ENCODE measurements around the gene DOCK6. TPM values are rescaled to one million over a fixed set of nuclear protein-coding genes. Genes with fewer than 3 reads are reported as not detected.

The DOCK6 gene
- total and polyA plus RNA-seq, 9 donors = 12.8 to 60.0 (median 31.4) TPM

DNA sequence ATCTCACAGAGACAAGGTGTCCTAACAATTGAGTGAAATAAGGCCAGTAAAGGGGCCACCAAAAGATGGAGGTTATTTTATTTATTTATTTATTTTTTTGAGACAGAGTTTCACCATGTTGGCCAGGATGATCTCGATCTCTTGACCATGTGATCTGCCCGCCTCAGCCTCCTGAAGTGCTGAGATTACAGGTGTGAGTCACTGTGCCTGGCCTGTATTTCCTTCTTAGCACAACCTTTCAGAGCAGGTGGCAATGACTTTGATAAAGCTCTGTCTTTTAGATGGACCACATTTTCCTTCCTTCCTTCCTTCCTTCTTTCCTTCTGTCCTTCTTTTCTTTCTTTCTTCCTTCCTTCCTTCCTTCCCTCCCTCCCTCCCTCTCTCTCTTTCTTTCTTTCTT is 11.0 kb upstream of the DOCK6 start:
- Histone ChIP-seq H3K4me1 (ENCODE audit: insufficient read depth) (no peaks in the 10 kb centered on the region), H3K4me3 (no peak overlapping the region), H3K36me3 (no peaks in the 10 kb centered on the region), H3K27ac (no peak overlapping the region), H3K9me3 (no peaks in the 10 kb centered on the region), H3K27me3 (no peaks in the 10 kb centered on the region)
- TF ChIP-seq EP300 (IDR thresholded peaks at IDR 0.05) (no peak), POLR2A (IDR thresholded peaks at IDR 0.05) (no peak)
- TF ChIP-seq, protein P1, sequence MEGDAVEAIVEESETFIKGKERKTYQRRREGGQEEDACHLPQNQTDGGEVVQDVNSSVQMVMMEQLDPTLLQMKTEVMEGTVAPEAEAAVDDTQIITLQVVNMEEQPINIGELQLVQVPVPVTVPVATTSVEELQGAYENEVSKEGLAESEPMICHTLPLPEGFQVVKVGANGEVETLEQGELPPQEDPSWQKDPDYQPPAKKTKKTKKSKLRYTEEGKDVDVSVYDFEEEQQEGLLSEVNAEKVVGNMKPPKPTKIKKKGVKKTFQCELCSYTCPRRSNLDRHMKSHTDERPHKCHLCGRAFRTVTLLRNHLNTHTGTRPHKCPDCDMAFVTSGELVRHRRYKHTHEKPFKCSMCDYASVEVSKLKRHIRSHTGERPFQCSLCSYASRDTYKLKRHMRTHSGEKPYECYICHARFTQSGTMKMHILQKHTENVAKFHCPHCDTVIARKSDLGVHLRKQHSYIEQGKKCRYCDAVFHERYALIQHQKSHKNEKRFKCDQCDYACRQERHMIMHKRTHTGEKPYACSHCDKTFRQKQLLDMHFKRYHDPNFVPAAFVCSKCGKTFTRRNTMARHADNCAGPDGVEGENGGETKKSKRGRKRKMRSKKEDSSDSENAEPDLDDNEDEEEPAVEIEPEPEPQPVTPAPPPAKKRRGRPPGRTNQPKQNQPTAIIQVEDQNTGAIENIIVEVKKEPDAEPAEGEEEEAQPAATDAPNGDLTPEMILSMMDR (IDR thresholded peaks at IDR 0.05) = no peak
- no peak for DNase-seq
- intact Hi-C loops (cut with DNase I) = no loop called here
- WGBS, 3 donors = 81 to 86% (median 86%) methylated on average over 2 of the region's 2 CpGs

DNA sequence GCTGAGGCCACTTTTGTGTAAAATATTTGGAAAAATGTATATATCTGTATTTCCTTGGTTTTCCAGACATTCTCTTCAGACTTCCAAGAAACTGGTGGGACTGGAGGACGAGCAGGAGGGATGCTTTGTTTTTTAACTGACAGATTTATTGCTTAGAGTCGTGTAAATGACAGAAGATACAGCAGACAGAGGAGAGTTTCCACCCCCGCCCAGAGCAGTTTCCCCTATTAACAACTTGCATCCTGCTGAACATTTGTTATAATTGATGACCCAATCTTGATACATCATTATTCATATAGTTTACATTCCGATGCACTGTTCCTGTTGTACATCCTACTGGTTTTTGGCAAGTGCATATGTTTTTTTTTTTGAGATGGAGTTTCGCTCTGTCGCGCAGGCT is 7.1 kb upstream of the DOCK6 start:
- Histone ChIP-seq H3K36me3 (no peaks in the 10 kb centered on the region), H3K27ac (peak overlapping the region in 1 of 2 donors; percentile 30), H3K27me3 (no peaks in the 10 kb centered on the region), H3K9me3 (no peaks in the 10 kb centered on the region), H3K4me1 (ENCODE audit: insufficient read depth) (no peaks in the 10 kb centered on the region), H3K4me3 (no peak overlapping the region)
- intact Hi-C loops (cut with DNase I) = no loop called here
- TF ChIP-seq, protein P1 (IDR thresholded peaks at IDR 0.05) = no peak
- TF ChIP-seq EP300 (IDR thresholded peaks at IDR 0.05) (no peak), POLR2A (IDR thresholded peaks at IDR 0.05) (no peak)
- WGBS, 3 donors = 10 to 22% (median 11%) methylated on average over 7 of the region's 7 CpGs
- no peak for DNase-seq

GRCh38 chr19:11268783-11269267 is 6.5 kb upstream of the DOCK6 start:
- intact Hi-C loops (cut with DNase I) = no loop called here
- DNase-seq = peak; percentile 72 to 87 (median 78)
- Histone ChIP-seq H3K4me1 (ENCODE audit: insufficient read depth) (no peaks in the 10 kb centered on the region), H3K27ac (peak overlapping the region in 1 of 2 donors; percentile 30), H3K27me3 (no peaks in the 10 kb centered on the region), H3K36me3 (no peaks in the 10 kb centered on the region), H3K9me3 (no peaks in the 10 kb centered on the region), H3K4me3 (no peak overlapping the region)
- 19 to 25% (median 24%) methylated on average over 10 of the region's 10 CpGs for WGBS, 3 donors
- TF ChIP-seq POLR2A (IDR thresholded peaks at IDR 0.05) (no peak), EP300 (IDR thresholded peaks at IDR 0.05) (no peak)
- TF ChIP-seq, protein P1 (IDR thresholded peaks at IDR 0.05) = no peak

DNA sequence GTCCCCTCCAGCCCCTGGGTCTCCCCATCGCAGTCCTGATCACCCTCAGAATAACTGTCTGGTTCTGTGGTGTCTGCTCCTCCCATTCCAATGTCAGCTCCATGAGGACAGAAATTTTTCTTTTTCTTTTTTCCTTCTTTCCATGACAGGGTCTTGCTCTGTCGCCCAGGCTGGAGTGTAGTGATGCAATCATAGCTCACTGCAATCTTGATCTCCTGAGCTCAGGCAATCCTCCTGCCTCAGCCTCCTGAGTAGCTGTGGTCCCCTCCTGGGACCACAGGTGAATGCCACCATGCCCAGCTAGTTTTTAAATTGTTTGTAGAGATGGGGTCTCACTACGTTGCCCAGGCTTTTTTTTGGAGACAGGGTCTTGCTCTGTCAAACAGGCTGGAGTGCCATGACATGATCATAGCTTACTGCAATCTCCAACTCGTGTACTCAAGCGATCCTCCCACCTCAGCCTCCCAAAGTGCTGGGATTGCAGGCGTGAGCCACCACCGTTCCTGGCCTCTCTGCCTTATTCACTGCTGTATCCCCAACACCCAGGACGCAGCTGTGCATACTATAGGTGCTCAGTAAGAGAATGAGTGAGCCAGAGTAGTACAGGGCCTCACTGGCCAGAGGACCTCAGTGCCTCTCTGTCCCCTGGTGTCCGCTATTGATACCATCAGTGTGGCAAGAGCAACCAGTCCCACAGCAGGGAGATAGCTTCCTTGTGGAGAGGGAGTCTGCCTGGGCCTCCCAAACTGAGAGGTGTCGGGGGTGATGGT is 5.2 kb upstream of the DOCK6 start:
- Histone ChIP-seq H3K36me3 (no peaks in the 10 kb centered on the region), H3K4me1 (ENCODE audit: insufficient read depth) (no peaks in the 10 kb centered on the region), H3K27me3 (no peaks in the 10 kb centered on the region), H3K9me3 (no peaks in the 10 kb centered on the region), H3K27ac (no peak overlapping the region), H3K4me3 (no peak overlapping the region)
- DNase-seq = no peak
- 90 to 92% (median 91%) methylated on average over 10 of the region's 10 CpGs for WGBS, 3 donors
- intact Hi-C loops (cut with DNase I) = no loop called here
- TF ChIP-seq EP300 (IDR thresholded peaks at IDR 0.05) (no peak), POLR2A (IDR thresholded peaks at IDR 0.05) (no peak)
- TF ChIP-seq, protein P1 (IDR thresholded peaks at IDR 0.05) = no peak

All from ovary (tissue), 9 donors.